K562 (cell line): ENCODE measurements around the gene SORT1. TPM values are rescaled to one million over a fixed set of nuclear protein-coding genes. Genes with fewer than 3 reads are reported as not detected.

Source experiments
- ATF1 ChIP-seq, 2 experiments: fragments of 450-650 bp in 1 of 2; IDR thresholded peaks; 2 replicates each; pipeline ENCODE4 v1.6.1; 2016; ENCODE audit warnings: missing compliant biosample characterization in 1 of 2, missing genetic modification characterization in 1 of 2
- BHLHE40 ChIP-seq: IDR thresholded peaks from 2 replicates; pipeline ENCODE4 v1.6.1; 2011; ENCODE audit warnings: low read length, improper control_type of control experiment
- C11orf30 ChIP-seq: fragments of 450-650 bp; IDR thresholded peaks from 2 replicates; pipeline ENCODE4 v1.6.1; 2016; ENCODE audit warnings: low read depth, mild to moderate bottlenecking
- CBFA2T3 ChIP-seq: fragments of 450-650 bp; IDR thresholded peaks from 2 replicates; pipeline ENCODE4 v1.6.1; 2017
- CBX1 ChIP-seq: sonication (generic); IDR thresholded peaks from 2 replicates; pipeline ENCODE4 v1.6.1; 2016; ENCODE audit warnings: antibody characterized with exemption, low read depth, mild to moderate bottlenecking
- NFIX ChIP-seq: fragments of 250-450 bp; sonication (Bioruptor Pico); IDR thresholded peaks from 2 replicates; pipeline ENCODE4 v1.4.0; 2020; ENCODE audit warnings: low read depth, mild to moderate bottlenecking, moderate library complexity
- TEAD2 ChIP-seq: fragments of 450-650 bp; IDR thresholded peaks from 2 replicates; pipeline ENCODE4 v1.6.1; 2016; ENCODE audit warnings: missing genetic modification characterization, control low read depth, missing compliant biosample characterization
- ZFX ChIP-seq: sonication (generic); formaldehyde crosslinking; IDR thresholded peaks from 2 replicates; pipeline ENCODE4 v1.8.0; 2022; ENCODE audit warnings: mild to moderate bottlenecking, missing genetic modification reagents, moderate library complexity
- ZNF436 ChIP-seq: fragments of 250-450, 450-650 bp; sonication (Bioruptor Pico); formaldehyde crosslinking; IDR thresholded peaks from 2 replicates; pipeline ENCODE4 v1.7.0; 2020; ENCODE audit warnings: mild to moderate bottlenecking
- polyA plus RNA-seq, 8 experiments: library from polyadenylated mRNA; depleted of rRNA in 4 of 8; stranded (reverse) in 5 of 8; unstranded in 3 of 8; fragments of >200 nt; fragmentation: Nextera tagmentation in 2 of 8; fragmentation: Illumina TruSeq in 1 of 8; extraction: Ambion mirVana in 2 of 8; extraction: Trizol in 1 of 8; gene quantifications; 2 replicates each; pipeline versions ENCODE4 v1.2.1 to v1.2.3, GENCODE V29; 2011 to 2014; ENCODE audit warnings: inconsistent platforms in 1 of 8, missing spikeins in 1 of 8
- total RNA-seq, 7 experiments: library from RNA; depleted of rRNA in 6 of 7; stranded (reverse); fragments of >200 nt in 6 of 7; fragmentation: Illumina TruSeq in 2 of 7; extraction: Trizol in 2 of 7; gene quantifications; 2 replicates each; pipeline versions ENCODE4 v1.2.1 to v1.2.3, GENCODE V29; 2011 to 2021; ENCODE audit warnings: low replicate concordance in 1 of 7
- TF ChIP-seq, protein P1 (sequence below): fragments of 250-450 bp; sonication (Bioruptor Pico); IDR thresholded peaks from 2 replicates; pipeline ENCODE4 v1.4.0; 2020; ENCODE audit warnings: mild to moderate bottlenecking
- TF ChIP-seq, protein P2 (sequence below): fragments of 250-450 bp; sonication (Bioruptor Pico); IDR thresholded peaks from 2 replicates; pipeline ENCODE4 v1.8.0; 2021; ENCODE audit warnings: moderate library complexity, mild to moderate bottlenecking, inconsistent platforms
- TF ChIP-seq, protein P3 (sequence below), 2 experiments: IDR thresholded peaks; 2 replicates each; pipeline ENCODE4 v1.6.1; 2011; ENCODE audit warnings: borderline replicate concordance in 1 of 2, control low read depth in 1 of 2, low read depth in 1 of 2, low read length in 1 of 2, mild to moderate bottlenecking in 1 of 2, mixed read lengths in 1 of 2, moderate library complexity in 1 of 2; ENCODE audit not compliant: insufficient read depth in 1 of 2, insufficient read length in 1 of 2, poor library complexity in 1 of 2, severe bottlenecking in 1 of 2; ENCODE audit errors: extremely low read depth in 1 of 2
- TF ChIP-seq, protein P4 (sequence below): sonication (generic); formaldehyde crosslinking; IDR thresholded peaks from 2 replicates; pipeline ENCODE4 v1.8.0; 2023; ENCODE audit warnings: missing genetic modification reagents, mild to moderate bottlenecking, borderline replicate concordance

The SORT1 gene
- total and polyA plus RNA-seq, 9 of the 15 experiments (the other 6 are each of a cell fraction or from before 2014, with no cell fraction given) = 27.4 to 112 (median 65.0) TPM

DNA sequence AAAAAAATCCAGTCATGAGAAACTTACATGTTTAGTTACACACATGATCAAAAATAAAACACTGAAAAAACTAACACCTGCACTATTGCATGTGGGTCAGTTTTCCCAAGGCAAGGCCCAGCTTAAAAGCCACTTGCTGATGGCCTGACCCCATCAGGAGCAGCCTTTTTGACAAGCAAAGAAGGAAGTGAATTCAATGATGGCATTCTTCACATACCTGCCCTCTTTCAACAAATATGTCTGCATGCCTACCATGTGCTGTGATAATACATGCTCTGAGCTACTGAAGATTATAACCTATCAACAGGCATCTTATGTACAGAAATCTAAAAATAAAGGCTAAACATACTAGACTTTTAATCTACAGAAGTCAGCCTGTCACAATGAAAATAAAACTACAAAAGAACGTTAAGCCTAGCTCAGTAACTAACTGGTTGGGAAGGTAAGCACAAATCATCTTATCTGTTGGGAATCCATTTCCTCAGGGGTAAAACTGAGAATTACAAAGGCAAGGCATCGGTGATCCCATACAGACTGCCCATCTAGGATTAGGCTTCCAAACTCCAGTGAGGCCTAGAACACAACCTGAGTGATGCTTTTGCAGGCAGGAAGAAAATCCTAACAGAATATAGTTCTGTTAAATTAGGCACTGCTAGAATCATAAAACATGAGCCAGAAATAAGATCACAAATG is 14.5 kb downstream of the SORT1 start (continued):
- TF ChIP-seq NFIX (CRISPR knock-in tag) (no peak), BHLHE40 (no peak), CBX1 (no peak), ATF1 (CRISPR knock-in tag; IDR thresholded peaks at IDR 0.05) (no peak), ATF1 (tag; IDR thresholded peaks at IDR 0.05) (no peak), CBFA2T3 (peak; percentile 14; the same call in 1 of the 2 replicates), ZNF436 (no peak), C11orf30 (no peak), TEAD2 (tag) (0 out of 2 replicates have a peak, but pooled peaks have one; percentile 10), ZFX (0 out of 2 replicates have a peak, but pooled peaks have one; percentile 26)
- TF ChIP-seq, protein P1, sequence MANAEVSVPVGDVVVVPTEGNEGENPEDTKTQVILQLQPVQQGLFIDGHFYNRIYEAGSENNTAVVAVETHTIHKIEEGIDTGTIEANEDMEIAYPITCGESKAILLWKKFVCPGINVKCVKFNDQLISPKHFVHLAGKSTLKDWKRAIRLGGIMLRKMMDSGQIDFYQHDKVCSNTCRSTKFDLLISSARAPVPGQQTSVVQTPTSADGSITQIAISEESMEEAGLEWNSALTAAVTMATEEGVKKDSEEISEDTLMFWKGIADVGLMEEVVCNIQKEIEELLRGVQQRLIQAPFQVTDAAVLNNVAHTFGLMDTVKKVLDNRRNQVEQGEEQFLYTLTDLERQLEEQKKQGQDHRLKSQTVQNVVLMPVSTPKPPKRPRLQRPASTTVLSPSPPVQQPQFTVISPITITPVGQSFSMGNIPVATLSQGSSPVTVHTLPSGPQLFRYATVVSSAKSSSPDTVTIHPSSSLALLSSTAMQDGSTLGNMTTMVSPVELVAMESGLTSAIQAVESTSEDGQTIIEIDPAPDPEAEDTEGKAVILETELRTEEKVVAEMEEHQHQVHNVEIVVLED (CRISPR knock-in tag) = no peak
- TF ChIP-seq, protein P2, sequence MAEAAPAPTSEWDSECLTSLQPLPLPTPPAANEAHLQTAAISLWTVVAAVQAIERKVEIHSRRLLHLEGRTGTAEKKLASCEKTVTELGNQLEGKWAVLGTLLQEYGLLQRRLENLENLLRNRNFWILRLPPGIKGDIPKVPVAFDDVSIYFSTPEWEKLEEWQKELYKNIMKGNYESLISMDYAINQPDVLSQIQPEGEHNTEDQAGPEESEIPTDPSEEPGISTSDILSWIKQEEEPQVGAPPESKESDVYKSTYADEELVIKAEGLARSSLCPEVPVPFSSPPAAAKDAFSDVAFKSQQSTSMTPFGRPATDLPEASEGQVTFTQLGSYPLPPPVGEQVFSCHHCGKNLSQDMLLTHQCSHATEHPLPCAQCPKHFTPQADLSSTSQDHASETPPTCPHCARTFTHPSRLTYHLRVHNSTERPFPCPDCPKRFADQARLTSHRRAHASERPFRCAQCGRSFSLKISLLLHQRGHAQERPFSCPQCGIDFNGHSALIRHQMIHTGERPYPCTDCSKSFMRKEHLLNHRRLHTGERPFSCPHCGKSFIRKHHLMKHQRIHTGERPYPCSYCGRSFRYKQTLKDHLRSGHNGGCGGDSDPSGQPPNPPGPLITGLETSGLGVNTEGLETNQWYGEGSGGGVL (CRISPR knock-in tag) = no peak
- TF ChIP-seq, protein P3, sequence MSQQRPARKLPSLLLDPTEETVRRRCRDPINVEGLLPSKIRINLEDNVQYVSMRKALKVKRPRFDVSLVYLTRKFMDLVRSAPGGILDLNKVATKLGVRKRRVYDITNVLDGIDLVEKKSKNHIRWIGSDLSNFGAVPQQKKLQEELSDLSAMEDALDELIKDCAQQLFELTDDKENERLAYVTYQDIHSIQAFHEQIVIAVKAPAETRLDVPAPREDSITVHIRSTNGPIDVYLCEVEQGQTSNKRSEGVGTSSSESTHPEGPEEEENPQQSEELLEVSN (IDR thresholded peaks at IDR 0.05; ENCODE audit: borderline replicate concordance in 1 of 2, extremely low read depth in 1 of 2, insufficient read depth in 1 of 2, insufficient read length in 1 of 2, low read depth in 1 of 2, low read length in 1 of 2, poor library complexity in 1 of 2, severe bottlenecking in 1 of 2) = no peak
- TF ChIP-seq, protein P4, sequence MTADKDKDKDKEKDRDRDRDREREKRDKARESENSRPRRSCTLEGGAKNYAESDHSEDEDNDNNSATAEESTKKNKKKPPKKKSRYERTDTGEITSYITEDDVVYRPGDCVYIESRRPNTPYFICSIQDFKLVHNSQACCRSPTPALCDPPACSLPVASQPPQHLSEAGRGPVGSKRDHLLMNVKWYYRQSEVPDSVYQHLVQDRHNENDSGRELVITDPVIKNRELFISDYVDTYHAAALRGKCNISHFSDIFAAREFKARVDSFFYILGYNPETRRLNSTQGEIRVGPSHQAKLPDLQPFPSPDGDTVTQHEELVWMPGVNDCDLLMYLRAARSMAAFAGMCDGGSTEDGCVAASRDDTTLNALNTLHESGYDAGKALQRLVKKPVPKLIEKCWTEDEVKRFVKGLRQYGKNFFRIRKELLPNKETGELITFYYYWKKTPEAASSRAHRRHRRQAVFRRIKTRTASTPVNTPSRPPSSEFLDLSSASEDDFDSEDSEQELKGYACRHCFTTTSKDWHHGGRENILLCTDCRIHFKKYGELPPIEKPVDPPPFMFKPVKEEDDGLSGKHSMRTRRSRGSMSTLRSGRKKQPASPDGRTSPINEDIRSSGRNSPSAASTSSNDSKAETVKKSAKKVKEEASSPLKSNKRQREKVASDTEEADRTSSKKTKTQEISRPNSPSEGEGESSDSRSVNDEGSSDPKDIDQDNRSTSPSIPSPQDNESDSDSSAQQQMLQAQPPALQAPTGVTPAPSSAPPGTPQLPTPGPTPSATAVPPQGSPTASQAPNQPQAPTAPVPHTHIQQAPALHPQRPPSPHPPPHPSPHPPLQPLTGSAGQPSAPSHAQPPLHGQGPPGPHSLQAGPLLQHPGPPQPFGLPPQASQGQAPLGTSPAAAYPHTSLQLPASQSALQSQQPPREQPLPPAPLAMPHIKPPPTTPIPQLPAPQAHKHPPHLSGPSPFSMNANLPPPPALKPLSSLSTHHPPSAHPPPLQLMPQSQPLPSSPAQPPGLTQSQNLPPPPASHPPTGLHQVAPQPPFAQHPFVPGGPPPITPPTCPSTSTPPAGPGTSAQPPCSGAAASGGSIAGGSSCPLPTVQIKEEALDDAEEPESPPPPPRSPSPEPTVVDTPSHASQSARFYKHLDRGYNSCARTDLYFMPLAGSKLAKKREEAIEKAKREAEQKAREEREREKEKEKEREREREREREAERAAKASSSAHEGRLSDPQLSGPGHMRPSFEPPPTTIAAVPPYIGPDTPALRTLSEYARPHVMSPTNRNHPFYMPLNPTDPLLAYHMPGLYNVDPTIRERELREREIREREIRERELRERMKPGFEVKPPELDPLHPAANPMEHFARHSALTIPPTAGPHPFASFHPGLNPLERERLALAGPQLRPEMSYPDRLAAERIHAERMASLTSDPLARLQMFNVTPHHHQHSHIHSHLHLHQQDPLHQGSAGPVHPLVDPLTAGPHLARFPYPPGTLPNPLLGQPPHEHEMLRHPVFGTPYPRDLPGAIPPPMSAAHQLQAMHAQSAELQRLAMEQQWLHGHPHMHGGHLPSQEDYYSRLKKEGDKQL (CRISPR knock-in tag) = no peak
